ENCODE measurements around the gene INPP4B. TPM values are rescaled to one million over a fixed set of nuclear protein-coding genes. Genes with fewer than 3 reads are reported as not detected.

Gene INPP4B
- total RNA-seq, 1 donor = 54.2 TPM

DNA sequence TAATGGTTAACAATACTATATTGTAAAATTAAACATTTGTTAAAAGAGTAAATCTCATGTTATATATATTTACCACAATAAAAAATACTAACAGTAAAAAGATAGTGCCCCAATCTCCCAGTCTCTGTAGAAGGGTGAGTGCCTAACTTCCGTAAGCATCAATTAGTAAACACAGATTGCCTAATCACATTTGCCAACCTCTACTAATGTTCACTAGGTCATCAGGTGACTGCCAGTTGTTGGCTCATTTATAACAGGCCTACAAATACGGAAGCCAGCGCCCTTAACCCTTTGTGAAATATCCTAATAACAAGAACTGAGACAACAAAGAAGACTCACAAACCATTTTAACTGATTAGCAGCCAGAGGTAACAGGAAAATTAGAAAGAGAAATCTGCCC, 345.1 kb downstream of the INPP4B start:
- no peak for DNase-seq (ENCODE audit: low read depth)
- no peak overlapping the region for H3K4me3 ChIP-seq (ENCODE audit: low read depth, low read length)
- TF ChIP-seq, protein P1, sequence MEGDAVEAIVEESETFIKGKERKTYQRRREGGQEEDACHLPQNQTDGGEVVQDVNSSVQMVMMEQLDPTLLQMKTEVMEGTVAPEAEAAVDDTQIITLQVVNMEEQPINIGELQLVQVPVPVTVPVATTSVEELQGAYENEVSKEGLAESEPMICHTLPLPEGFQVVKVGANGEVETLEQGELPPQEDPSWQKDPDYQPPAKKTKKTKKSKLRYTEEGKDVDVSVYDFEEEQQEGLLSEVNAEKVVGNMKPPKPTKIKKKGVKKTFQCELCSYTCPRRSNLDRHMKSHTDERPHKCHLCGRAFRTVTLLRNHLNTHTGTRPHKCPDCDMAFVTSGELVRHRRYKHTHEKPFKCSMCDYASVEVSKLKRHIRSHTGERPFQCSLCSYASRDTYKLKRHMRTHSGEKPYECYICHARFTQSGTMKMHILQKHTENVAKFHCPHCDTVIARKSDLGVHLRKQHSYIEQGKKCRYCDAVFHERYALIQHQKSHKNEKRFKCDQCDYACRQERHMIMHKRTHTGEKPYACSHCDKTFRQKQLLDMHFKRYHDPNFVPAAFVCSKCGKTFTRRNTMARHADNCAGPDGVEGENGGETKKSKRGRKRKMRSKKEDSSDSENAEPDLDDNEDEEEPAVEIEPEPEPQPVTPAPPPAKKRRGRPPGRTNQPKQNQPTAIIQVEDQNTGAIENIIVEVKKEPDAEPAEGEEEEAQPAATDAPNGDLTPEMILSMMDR (IDR thresholded peaks at IDR 0.05; ENCODE audit: insufficient read depth, low read length) = no peak

DNA sequence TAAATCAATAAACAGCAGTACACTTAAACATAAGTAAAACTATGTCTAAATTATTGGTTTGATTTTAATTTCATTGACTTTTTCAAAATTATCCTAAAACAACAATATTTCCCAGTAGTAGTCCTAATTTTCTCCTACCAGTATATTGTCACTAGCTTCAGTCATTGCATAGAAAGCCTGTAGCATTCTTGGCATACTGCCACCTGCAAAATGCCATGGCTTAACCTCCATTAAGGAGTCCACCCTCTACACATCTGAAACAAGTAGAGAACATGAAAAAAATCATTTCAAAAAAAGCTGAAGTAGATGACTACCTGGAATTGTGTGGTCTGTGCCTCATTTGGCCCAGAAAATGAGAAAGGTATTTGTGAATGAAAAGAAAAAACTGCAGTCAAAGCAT, 348.5 kb downstream of the INPP4B start:
- TF ChIP-seq, protein P1 (IDR thresholded peaks at IDR 0.05; ENCODE audit: insufficient read depth, low read length) = no peak
- no peak overlapping the region for H3K4me3 ChIP-seq (ENCODE audit: low read depth, low read length)
- no peak for DNase-seq (ENCODE audit: low read depth)

DNA sequence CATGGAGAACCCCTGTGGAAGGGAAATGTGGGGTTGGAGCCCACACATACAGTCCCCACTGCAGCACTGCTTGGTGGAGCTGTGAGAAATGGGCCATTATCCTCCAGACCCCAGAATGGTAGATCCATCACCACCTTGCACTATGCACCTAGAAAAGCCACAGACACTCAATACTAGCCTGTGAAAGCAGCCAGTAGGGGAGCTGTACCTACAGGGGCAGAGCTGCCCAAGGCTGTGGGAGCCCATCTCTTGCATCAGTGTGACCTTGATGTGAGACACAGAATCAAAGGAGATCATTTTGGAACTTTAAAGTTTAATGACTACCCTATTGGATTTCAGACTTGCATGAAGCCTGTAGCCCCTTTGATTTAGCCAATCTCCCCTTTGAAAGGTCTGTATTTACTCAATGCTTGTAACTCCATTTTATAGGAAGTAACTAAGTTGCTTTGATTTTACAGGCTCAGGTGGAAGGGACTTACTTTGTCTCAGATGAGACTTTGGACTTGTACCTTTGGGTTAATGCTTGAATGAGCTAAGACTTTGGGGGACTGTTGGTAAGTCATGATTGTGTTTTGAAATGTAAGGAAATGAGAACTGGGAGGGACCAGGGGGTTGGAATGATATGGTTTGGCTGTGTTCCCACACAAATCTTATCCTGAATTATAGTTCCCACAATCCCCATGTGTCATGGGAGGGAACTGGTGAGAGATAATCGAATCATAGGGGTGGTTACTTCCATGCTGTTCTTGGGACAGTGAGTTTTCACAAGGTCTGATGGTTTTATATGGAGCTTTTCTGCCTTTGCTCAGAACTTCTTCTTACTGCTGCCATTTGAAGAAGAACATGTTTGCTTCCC, 352.6 kb downstream of the INPP4B start:
- DNase-seq (ENCODE audit: low read depth) = no peak
- no peak overlapping the region for H3K4me3 ChIP-seq (ENCODE audit: low read depth, low read length)
- TF ChIP-seq, protein P1 (IDR thresholded peaks at IDR 0.05; ENCODE audit: insufficient read depth, low read length) = no peak

DNA sequence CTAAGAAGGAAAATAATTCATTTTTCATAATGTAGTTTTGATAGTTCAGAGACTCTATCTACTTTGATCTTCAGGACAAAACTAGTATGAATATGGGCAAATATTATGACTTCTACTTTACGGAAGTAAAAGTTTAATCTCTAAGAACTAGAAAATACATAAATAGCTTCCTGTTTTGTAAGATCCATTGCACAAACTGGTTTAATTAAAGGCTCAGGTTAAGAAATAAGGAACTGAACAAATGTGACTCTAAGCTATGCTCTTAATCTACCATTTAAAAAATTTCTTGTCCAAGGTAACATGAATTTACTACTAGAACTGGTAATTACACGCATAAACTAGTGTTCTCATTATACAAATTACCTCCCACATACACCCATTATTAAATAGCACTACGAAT, 360.6 kb downstream of the INPP4B start:
- TF ChIP-seq, protein P1 (IDR thresholded peaks at IDR 0.05; ENCODE audit: insufficient read depth, low read length) = no peak
- H3K4me3 ChIP-seq (ENCODE audit: low read depth, low read length) = no peak overlapping the region
- DNase-seq (ENCODE audit: low read depth) = no peak

DNA sequence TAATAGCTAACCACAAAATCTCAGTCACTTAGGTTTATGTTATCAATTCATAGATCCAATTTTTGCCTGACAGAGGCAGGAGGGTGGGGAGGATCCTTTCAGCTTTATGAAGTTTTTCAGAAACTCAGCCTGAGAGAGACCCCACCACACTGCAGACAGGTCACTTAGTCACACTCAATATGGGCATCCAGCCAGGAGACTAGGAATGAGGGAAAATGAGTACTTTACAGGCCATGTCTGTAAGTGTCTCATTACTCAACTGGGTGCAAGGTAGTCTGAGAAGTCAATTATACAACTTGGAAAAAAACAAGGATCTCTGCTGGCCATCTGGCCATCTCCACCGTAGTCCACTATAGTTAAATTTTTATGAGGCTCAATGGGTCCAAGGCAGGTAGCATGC, 365.9 kb downstream of the INPP4B start:
- TF ChIP-seq, protein P1 (IDR thresholded peaks at IDR 0.05; ENCODE audit: insufficient read depth, low read length) = no peak
- H3K4me3 ChIP-seq (ENCODE audit: low read depth, low read length) = no peak overlapping the region
- peak; percentile 12 for DNase-seq (ENCODE audit: low read depth)

DNA sequence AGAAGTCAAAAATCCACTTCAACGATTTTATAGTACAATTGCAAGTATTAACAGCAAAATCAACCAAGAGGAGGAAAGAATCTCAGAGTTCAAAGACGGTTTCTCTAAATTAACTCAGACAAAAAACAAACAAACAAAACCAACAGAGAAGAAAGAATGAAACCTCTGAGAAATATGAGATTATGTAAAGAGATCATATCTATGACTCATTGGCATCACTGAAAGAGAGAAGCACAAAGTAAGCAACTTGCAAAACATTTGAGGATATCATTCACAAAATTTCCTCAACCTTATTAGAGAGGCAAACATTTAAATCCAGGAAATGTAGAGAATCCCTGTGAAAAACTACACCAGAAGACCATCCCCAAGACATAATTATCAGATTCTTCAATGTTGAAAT, 370.4 kb downstream of the INPP4B start:
- H3K4me3 ChIP-seq (ENCODE audit: low read depth, low read length) = no peak overlapping the region
- DNase-seq (ENCODE audit: low read depth) = peak; percentile 32
- TF ChIP-seq, protein P1 (IDR thresholded peaks at IDR 0.05; ENCODE audit: insufficient read depth, low read length) = no peak
